Ascending aorta (tissue), 2 donors: ENCODE measurements around the gene PROKR1. TPM values are rescaled to one million over a fixed set of nuclear protein-coding genes. Genes with fewer than 3 reads are reported as not detected.

ENCODE experiments used
- DNase-seq, 2 donors: peaks; one replicate each; pipeline ENCODE4 v3.0.0-alpha.2; 2019; ENCODE audit warnings: low spot score in 2 of 2
- H3K27ac ChIP-seq, 2 donors: fragments of 200-600 bp; sonication (generic); one replicate each; pipeline ENCODE4 v1.5.1; 2016 to 2017; ENCODE audit warnings: mild to moderate bottlenecking in 1 of 2
- H3K27me3 ChIP-seq: fragments of 200-600 bp; sonication (generic); one replicate; pipeline ENCODE4 v1.5.1; 2017
- H3K36me3 ChIP-seq, 2 donors: fragments of 200-600 bp; sonication (generic); one replicate each; pipeline ENCODE4 v1.5.1; 2016
- H3K4me1 ChIP-seq, 2 donors: fragments of 200-600 bp; sonication (generic); one replicate each; pipeline ENCODE4 v1.5.1; 2016 to 2017; ENCODE audit warnings: mild to moderate bottlenecking in 1 of 2
- H3K4me3 ChIP-seq, 2 donors: fragments of 200-600 bp; sonication (generic); one replicate each; pipeline ENCODE4 v1.5.1; 2016 to 2017; ENCODE audit warnings: mild to moderate bottlenecking in 1 of 2
- H3K9me3 ChIP-seq, 2 donors: fragments of 200-600 bp; sonication (generic); one replicate each; pipeline ENCODE4 v1.5.1; 2016
- CTCF ChIP-seq, 3 experiments: fragments of 200-600 bp in 2 of 3; fragments of 450-650 bp in 1 of 3; sonication (generic) in 2 of 3; IDR thresholded peaks; one replicate each; pipeline ENCODE4 v1.5.1; 2016 to 2019; ENCODE audit warnings: antibody characterized with exemption in 3 of 3, mild to moderate bottlenecking in 1 of 3, moderate library complexity in 1 of 3
- intact Hi-C: fragments of 100-400 bp; cut with DNase I; formaldehyde crosslinking; loops from one replicate; pipeline ENCODE4 v1.15.1; 2023
- total RNA-seq: library from RNA; depleted of rRNA; stranded (reverse); fragments of >200 nt; gene quantifications from one replicate; pipeline ENCODE4 v1.1.0, GENCODE V29; 2016

PROKR1 gene
- total RNA-seq, 1 donor from 2014 or later: not detected

DNA sequence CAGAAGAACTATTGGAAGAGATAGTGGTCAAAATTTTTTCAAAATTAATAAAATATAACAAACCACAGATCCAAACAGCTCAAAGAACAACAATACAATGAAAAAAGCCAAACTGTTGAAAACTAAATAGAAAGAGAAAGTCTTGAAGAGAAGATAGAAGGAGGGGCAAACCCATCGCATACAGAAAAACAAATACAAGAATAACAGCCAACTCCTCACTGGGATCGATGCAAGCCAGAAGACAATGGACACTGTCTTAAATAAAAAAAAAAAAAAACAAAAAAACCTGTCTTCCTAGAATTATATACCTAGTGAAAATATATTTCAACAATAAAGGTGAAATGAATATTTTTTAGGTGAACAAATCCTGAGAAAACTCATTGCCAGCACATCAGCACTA lies 57.2 kb downstream of the PROKR1 start:
- Histone ChIP-seq H3K9me3 (no peaks in the 10 kb centered on the region), H3K36me3 (no peaks in the 10 kb centered on the region), H3K27me3 (no peaks in the 10 kb centered on the region), H3K4me3 (no peak overlapping the region), H3K4me1 (no peaks in the 10 kb centered on the region), H3K27ac (no peak overlapping the region)
- no peak for DNase-seq
- intact Hi-C loops: no loop called here
- TF ChIP-seq CTCF (IDR thresholded peaks at IDR 0.05): no peak

DNA sequence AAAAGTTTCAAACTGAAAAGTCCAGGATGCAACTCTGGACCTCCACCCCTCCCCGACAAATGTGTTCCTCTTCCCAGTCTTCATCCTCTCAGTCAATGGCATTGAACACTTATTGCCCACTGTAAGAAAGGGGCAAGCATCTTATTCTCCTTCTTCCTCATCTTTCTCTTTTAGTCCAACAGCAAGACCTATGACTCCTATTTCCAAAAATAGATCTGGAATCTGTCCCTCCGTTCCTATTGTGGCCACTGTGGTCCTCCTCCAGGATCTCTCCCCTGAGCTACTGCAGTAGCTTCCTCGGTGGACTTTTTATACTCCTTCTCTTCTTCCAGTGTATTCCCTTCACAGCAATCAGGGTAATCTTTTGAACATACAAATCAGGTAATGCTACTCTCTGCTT lies 63.3 kb downstream of the PROKR1 start:
- intact Hi-C loops: no loop called here
- DNase-seq: no peak
- no peak overlapping the region for H3K4me3 ChIP-seq
- H3K27ac ChIP-seq: no peak overlapping the region
- H3K4me1 ChIP-seq: peaks cover 0 to 5% of the 10 kb centered on the region in 2 donors
- no peaks in the 10 kb centered on the region for H3K27me3 ChIP-seq
- H3K9me3 ChIP-seq: no peaks in the 10 kb centered on the region
- TF ChIP-seq CTCF (IDR thresholded peaks at IDR 0.05): no peak
- no peaks in the 10 kb centered on the region for H3K36me3 ChIP-seq

Other genes with a start within 250 kb of the PROKR1 start
- gene FBXO48, start 176.3 kb upstream of the PROKR1 start, total RNA-seq: 1.2 TPM
- 2.8 TPM for gene APLF, start 176.0 kb upstream of the PROKR1 start, total RNA-seq
- gene ARHGAP25, start 91.2 kb downstream of the PROKR1 start, total RNA-seq: 8.3 TPM
- not detected for gene BMP10, start 227.8 kb downstream of the PROKR1 start, total RNA-seq